Putamen (tissue), 1 donor: ENCODE data around the gene MACF1.
"Not testable (repeated sequence)": the region's sequence is repeated elsewhere in the genome, so short reads cannot be mapped to it uniquely, and the experiment has no call there.

Experiments
- DNase-seq: peaks from one replicate; pipeline ENCODE4 v3.0.0-alpha.2; 2016; ENCODE audit warnings: low spot score

MACF1 gene

GRCh38 chr1:39462074-39462473, 257.6 kb downstream of the MACF1 start:
- no peak for DNase-seq

DNA sequence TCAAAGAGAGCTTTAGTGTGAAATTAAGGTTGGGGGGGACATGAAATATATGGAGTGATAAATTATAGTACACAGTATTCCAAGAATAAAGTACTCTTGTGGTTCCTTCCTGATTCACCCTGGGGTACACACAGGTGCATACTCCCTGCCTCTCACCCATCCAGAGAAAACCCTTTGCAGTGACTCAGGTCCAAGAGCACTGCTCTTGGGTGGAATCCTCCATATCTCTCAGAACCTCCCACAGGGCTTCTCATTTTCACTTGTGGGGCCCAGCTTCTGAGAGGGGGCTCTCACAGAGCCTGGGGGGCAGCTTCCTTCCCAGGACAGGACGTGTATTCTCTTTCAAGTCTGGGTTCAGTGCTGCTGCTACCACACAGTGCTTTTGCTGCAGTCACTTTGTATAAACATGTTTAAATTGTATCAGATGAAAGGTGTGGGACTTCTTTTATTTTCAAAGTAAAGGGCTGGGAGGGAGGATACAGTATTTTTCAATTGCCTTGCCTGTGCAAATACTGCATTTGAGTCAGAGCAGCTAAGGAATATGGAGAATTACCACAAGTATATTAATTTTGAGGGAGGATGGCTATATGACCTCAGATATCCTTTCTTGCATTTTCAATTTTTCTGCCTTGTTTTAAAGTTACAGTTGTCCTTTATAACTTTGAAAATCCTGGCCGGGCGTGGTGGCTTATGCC, 262.1 kb downstream of the MACF1 start:
- no peak for DNase-seq

DNA sequence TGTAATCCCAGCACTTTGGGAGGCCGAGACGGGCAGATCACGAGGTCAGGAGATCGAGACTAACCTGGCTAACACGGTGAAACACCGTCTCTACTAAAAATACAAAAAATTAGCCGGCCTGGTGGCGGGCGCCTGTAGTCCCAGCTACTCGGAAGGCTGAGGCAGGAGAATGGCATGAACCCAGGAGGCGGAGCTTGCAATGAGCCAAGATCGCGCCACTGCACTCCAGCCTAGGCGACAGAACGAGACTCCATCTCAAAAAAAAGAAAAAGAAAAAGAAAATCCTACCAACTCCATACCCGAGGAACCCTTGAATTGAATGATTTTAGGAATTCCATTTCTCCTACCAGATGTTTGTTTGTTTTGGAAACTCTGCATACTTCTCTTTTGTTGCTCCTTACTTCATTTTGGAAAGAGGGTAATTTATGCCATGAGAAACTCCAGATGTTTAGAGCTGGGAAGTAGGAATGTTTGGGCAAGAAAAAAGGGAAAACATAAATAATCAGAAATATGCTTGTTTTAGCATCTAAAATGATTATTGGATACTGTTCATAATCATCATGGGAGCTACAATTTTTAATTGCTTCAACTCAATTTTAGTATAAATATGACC, 262.7 kb downstream of the MACF1 start:
- not testable (repeated sequence) for DNase-seq

DNA sequence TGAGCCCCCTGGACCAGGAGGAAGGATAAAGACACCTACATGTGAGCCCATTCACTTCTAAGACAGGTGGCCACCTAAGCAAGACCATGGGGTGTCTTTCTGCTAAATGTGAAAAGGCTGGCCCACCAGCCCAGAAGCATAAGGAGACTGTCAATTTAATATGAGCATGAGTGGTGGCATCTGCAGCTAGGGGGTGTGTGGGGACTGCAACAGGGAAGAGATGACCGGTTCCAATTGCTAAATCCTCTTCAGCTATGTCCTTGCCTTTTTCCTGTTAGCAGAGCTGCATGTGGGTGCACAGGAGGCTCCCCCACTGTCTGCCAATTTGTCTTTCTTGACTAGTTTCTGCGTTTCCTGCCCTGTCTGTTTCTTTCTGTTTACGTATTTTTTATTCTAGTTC, 264.7 kb downstream of the MACF1 start:
- no peak for DNase-seq

DNA sequence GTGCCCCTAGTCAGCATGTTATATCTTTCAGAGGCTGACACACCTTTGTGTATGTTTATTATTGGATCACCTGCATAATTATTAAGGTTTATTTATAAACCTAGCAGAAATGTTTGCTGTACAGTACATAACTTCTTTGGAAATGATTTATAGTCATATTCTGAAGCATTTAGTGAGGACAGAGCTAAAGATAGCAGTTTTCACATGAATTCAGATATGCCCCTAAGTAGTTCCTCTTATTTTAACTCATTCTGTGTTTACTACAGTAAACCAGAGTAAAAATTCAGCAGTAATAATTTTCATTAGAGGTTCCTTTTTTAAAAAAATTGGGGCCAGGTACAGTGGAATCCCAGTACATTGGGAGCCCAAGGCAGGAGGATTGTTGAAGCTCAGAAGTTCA, 265.5 kb downstream of the MACF1 start:
- DNase-seq, result no peak

- DNase-seq, result no peak
Measured at GRCh38 chr1:39472826-39473225, 268.3 kb downstream of the MACF1 start.

- no peak for DNase-seq
Measured at GRCh38 chr1:39473324-39473723, 268.8 kb downstream of the MACF1 start.

DNA sequence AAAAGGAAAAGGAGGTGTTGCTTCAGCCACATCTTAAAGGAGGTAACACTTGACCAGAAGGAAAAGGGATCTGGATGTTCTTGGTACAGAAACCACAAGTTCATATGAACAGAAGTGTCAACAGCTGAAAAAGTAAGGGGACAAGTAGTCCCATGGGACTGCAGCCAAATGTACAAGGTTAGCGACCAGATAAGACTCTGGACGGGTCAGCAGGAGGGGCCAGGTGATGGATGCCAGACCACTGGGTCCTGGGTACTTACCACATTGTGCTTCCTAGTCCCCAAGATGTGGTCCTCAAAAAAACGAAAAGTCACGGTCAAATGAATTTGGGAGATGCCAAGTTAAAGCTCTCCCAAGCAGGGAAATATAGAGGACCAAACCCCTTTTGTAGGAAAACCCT, 270.3 kb downstream of the MACF1 start:
- DNase-seq, result no peak

- DNase-seq, result not testable (repeated sequence)
Measured at GRCh38 chr1:39475551-39475950, 271.1 kb downstream of the MACF1 start.

GRCh38 chr1:39478126-39478915, 273.8 kb downstream of the MACF1 start:
- no peak for DNase-seq

DNA sequence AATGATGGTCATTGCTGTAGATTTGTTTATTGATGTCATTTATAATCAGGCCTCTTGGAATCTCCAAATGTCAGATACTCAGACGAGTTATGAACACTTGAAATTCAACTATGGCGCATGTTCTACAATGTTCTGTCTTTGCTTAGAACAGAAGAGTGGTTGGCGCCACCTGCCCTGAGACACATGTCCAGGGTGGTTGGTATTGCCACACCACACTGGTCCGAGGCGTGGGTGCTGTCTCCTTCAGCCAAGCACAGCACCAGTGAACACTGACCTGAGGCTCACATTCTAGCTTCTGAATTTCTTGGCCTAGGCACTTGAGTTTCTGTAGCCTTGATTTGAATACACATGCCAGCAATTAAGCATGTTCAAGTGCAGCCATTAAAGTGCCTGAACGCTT, 276.8 kb downstream of the MACF1 start:
- DNase-seq, result no peak

DNA sequence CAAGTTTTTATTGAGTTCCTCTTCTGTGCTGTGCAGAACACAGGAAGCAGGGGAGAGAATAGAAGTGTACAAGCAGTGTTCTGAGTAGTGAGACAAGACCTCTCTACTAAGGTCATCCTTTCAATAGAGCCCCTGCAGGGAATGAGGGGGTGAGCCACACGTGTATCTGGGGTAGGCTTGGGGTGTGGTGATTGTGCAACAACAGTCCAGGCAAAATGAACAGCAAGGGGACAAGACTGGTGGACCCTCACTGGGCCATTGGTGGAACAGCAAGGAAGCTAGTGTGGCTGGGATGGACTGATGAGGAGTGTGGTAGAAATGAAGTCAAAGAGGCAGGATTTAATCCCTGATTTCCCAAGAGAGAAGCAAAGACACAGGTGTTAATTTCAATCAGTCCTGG, 278.8 kb downstream of the MACF1 start:
- DNase-seq, result no peak

- DNase-seq, result no peak
Measured at GRCh38 chr1:39484564-39484963, 280.1 kb downstream of the MACF1 start.

DNA sequence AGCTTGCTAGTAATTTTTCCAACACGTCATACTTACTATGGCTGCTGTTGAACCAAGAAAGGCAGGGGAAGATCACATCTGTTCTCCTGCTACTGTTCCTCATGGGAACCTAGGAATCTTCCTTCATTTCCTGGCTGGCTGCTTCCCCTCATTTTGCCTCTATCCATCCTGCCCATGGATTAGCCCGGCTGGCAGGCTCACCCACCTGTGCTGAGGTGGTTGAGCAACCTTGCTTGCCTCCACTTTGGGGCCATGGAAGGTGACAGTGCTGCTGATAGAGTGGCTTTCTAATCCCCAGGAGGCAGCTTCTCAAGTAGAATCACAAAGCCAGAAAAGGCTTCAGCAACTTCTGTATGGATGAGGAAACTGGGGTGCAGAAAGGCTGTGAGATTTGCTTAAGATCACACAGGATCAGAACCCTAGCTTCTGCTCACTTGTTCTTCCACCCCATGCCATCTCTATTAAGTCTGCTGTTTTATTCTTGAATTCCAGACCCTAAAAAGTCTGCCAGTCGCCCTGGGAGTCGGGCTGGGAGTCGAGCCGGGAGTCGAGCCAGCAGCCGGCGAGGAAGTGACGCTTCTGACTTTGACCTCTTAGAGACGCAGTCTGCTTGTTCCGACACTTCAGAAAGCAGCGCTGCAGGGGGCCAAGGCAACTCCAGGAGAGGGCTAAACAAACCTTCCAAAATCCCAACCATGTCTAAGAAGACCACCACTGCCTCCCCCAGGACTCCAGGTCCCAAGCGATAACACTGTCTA, 280.7 kb downstream of the MACF1 start:
- DNase-seq, result peak; percentile 41

- no peak for DNase-seq
Measured at GRCh38 chr1:39488012-39488545, 283.6 kb downstream of the MACF1 start.

DNA sequence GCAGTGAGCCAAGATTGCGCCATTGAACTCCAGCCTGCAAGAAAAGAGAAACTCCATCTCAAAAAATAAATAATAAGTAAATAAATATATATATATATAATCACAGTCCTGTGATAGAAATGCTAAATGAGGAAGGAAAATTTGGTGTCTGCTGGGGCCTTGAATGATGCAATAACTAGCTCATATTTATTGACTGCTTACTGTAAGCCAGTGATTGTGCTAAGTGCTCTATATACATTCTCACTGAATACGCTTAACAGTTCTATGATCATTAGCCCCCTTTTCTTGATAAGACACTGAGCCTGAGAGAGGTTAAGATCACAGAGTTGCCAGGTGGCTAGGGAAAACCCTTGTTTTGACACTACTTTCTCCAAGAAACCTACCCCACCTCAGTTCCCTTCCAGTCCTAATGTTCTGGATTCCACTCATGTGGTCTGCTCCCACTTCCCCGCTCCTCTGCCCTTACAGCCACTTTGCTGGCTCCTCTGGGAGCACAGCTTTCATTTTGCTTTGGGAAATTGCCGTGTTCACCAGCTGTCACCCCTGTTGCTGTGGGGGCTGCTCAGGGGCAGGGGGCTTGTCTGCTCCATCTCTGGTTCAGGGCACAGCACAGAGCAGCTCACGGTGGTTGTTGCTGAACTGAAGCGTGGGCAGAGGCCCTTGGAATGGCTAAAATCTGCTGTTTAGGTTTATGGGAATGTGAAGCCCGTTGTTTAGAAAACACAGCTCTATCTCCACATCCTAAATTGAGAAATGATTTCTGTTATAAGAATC, 284.5 kb downstream of the MACF1 start:
- no peak for DNase-seq

- DNase-seq, result no peak
Measured at GRCh38 chr1:39489567-39490239, 285.2 kb downstream of the MACF1 start.

- DNase-seq, result peak; percentile 34
Measured at GRCh38 chr1:39490596-39491145, 286.2 kb downstream of the MACF1 start.

- DNase-seq, result no peak
Measured at GRCh38 chr1:39491146-39491921, 286.8 kb downstream of the MACF1 start, which contains the start of gene BMP8A. TSS of gene BMP8A (plus strand) at chr1:39491636. CDS start at chr1:39491992, 356 bp downstream.
